ENCODE measurements around the gene CD7.
A peak's percentile ranks its signal among the peaks of the same experiment; 100 is the strongest.

The CD7 gene

DNA sequence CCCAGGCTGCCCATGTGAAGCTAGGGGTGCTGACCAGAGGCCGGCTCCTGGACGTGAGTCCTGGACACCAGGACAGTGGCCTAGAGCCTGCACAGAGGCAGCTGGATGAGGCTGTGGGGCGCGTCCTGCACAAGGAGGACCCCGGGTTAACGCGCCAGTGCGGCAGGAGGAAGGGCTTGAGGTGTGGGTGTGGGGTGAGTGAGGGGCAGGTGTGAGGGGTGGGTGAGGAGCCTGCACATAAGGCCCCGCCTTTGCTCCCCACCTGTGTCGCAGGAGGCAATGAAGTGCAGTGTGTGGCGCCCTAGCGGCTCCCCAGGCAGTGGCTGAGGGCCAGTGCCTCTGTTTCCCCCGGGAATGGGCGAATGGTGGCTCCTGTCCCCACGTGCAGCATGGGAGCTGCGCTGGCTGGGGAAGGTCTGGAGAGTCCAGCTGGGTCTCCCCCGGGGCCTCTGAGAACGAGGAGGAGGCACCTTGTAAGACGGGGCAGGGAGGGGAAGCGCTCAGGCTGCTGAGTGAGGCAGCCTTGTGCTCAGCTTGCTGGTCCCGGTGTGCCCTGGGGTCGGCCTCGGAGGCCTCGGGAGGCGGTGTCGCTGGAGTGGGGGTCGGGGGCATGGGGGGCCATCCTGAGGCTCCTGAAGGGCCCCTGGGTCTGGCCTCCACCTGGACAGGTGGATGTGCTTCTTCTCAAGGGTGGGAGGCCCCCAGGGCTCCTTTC lies 3.2 kb downstream of the CD7 start:
- no peak for DNase-seq

DNA sequence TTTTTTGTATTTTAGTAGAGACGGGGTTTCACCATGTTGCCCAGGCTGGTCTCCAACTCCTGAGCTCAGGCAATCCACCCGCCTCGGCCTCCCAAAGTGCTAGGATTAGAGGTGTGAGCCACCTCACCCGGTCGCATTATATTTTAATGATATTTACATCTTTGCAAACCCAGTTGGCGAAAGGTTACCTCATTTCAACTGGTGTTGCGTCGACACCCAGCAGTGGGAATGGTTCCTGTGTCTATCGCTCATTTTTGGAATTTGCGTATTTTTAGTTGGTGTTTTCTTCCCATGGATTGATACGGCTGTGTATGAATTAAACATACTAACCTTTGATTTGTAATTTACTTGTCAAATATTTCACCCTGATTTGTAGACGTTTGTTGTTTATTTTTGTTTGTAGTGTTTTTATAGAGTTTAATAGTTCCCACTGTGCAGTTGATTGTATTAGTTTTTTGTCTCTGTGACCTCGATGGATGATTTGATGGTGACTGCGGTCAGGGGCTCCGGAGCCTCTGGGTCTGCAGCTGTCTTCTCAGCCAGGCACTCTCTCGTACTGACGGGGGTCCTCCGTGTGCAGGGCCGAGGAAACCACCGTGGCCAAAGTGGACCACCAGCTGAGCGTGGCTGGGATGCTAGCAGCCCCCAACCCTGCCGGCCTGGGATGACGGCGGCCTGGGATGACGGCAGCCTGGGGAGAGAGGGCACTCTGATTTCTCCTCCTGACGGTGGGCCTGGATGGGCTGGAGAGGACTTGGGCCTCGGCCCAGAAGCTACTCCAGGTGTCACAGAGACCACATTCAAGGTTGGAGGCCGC lies 4.0 kb downstream of the CD7 start:
- no peak for DNase-seq

DNA sequence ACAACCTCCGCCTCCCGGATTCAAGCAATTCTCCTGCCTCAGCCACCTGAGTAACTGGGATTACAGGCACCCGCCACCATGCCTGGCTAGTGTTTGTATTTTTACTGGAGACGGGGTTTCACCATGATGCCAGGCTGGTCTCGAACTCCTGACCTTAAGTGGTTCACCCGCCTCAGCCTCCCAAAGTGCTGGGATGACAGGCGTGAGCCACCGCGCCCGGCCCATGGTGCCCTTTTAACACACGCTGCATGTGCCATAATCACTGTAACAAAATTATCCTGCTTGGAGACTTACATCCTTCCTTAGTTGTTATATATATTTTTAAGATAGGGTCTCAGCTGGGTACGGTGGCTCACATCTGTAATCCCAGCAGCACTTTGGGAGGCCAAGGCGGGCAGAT lies 5.4 kb downstream of the CD7 start:
- DNase-seq = no peak

DNA sequence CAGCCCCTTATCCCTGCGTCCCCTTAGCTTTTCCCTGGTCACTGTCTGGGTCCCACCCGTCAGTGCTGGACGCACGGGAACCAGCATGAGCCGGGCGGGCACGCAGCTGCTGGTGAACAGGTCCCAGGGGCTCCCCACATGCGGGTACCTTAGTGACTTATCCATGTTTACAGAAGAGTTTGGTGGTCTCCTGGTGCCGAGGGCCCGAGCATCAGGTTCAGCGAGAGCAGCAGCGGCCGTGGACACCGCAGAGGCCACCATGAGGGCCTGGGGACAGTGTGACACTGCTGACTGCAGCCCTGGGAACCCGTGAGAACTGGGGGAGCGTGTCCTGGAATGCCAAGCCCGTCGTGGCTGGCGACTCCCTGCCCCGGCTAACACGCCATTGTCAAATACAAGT lies 6.5 kb downstream of the CD7 start:
- DNase-seq = no peak

DNA sequence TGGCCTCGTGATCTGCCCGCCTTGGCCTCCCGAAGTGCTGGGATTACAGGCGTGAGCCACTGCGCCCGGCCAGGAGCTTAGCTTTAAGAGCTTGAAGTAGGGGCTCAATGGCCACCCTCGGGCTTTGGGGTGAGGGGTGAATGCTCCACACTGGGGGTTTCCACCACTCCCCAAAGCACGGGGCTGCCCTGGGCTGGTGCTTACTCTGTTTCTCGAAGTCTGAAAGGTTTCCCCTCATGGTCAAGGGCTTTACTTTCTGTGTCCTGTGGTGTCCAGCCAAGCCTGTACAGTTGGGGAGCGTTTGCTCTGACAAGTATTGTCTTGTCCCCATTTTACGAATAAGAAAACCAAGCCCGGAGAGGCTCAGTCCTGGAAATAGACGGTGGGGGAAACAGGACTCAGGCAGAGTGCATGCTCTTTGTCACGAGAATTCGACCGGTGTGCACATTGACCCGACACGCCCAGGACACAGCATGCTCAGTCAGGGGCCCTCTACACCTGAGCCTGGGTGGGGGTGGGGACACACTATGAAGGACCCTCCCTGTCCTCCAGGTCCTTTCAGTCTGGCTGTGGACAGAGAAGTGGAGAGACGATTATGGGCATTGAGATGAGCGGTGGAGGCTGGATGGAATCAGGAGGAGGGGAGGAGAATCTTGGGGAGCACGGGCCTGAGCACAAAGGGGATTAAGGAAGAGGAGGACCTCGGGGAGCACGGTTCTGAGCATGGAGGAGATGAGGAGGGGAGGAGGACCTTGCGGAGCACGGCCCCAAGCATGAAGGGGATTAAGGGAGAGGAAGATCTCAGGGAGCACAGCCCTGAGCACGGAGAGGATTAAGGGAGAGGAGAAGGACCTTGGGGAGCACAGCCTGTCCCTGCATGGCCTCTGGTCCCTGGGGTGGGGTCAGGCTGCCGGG lies 7.5 kb downstream of the CD7 start:
- DNase-seq = no peak

DNA sequence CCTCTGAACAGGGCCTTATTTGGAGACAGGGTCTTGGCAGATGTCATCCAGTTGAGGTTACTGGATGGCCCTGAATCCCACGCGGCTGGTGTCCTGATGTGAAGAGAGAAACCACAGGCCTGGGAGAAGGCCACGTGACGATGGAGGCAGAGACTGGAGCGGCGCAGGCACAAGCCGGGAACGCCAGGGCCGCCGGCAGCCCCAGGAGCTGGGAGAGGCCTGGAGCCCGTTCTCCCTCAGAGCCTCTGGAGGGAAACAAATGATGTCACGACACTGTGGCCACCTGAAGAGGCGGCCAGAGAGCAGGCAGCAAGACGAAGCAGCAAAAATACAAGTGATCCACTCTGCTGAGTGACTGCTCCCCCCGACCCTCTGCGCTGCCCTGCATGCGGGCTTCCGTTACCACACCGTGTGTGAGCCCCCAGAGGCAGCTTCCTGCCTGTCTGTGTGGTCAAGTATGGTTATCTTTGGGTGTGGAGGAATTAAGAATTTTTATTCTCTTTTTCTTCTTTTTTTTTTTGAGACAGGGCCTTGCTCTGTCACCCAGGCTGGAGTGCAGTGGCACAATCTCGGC lies 11.6 kb downstream of the CD7 start:
- DNase-seq = peak; percentile 33

DNA sequence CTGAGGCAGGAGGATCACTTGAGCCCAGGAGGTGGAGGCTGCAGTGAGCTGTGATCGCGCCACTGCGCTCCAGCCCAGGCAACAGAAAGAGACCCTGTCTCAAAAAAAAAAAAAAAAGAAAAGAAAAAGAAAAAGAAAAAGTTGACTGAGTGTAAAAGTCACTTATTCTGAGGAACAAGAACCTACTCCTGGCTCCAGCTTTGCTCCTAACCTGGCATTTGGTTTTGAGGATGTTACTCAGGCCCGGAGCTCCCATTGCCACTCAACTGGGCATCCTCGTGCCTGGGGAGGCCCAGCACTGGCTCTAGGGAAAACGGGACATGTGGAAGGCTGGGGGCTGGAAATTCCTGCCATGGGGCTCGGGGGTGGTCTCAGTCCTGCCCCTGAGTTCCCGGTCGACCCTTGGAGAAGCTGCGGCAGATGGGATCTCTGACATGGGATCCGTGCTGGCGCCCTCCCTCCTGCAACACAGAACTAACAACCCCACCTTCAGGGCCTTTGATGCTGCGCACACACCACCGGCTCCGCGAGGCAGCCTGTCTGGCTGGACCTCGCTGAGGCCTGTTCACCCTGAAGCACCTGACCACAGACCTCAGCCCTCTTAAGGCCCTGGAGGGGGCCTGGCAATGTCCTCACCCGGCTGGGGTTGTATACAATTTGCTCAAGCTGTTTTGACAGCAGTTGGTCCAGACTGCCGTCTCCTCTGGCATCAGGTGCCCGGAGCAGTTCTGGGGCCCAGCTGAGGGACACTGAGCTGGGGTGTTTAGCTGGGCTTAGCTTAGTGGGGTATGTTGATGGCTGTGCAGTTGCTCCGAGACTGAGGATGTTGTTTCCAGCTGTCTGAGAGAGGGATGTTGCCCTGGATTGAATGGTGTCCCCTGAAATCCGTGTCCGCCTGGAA lies 12.3 kb downstream of the CD7 start:
- DNase-seq = no peak

DNA sequence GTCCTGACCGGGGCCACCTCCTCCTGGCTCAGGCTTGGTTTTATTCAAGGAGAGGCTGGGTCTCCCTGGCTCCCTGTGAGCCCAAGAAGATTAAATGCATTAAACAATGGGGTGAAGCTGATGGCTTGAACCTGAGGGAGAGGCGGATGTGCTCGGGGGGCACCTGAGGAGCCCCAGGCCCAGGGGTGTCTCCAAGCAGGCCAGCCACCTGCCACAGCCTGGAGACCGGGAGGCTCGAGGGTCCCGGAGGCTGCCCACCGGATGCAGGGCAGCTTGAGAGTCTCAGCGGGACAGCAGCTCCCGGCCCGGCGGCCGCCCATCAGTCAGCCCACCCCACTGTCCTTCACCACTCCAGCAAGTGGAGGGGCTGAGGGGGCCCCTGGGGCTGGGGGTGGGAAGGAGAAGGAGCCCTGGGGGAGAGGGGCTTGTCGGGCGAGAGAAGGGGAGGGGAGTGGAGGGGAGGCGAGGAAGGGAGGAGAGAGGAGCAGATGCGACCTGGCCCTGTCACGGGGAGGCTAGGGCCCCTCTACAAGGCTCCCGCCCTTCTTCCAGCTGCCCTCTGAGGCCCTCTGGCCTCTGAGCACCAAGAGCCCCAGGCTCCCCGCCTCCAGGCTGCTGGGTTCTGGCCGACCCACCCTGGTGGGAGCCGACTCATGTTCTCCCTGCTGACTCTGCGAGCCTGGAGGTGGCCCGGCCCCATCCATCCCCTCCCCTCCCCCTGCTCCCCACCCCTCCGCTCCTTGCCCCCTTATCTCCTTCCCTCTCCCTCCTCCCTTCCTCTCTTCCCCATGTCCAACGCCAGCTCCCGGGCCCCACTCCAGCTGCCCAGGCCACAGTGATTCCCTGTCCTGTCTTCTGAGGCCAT lies 13.2 kb downstream of the CD7 start:
- DNase-seq = no peak

DNA sequence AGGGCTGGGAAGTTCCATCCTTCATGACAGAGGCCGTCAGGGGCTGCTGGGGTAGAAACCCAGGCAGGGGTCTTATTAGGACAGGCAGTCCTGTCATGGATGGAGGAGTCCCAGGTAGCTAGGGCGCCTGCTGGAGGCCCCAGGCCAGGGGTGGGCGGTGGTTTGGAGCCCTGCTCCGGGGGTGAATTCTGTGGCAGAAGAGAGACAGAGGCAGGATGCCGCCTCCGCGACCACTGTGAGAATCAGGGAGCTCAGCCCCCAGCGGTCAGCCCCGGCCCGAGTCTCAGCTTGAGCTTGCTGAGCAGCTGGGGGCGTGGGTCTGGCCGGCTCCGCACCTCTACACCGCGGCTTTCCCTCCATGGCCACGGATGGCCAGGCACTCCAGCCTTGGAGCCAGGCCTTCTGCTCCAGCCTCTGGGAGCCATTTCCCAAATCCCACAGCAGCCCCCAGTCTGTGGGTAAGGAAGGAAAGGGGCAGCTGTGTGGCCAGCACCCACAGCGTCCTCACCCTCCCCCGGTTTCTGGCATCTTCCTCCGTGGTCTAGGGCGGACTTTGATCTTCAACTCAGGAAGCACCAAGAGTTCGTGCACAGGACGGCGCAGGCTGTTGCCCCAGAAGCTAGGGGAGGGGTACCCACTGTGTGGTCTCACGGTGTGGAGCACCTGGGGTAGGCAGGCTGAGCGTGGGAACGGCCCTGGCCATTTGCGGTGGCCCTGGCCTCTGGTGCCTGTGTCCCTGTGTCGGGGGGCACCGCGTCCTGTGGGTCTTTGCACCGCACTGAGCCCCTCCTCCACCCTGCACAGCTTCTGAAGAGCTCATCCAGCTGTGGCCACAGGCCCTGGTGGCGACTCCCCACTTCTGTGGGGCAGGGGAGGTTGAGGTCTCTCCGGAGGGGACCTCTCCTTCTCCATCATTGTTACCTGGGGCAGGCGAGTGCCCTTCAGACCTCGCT lies 14.1 kb downstream of the CD7 start:
- DNase-seq = no peak

DNA sequence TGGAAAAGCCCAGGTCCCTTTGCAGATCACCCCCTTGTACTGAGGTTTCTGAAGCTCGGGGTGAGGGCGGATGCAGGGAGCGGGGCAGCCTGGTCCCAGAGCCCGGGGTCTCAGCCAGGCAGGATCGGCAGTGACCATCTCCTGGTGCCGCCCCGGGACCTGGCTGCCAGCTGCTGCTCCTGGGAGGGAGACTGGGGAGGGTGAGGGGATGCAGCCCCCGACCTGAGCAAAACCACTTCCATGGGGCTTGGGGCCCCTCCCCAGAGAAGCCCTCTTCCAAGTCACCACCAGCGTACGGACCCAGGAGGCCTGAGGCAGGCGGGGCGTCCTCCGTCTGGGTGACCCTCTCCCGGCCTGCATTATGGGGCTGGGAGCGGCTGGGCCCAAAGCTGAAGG lies 14.8 kb downstream of the CD7 start:
- no peak for DNase-seq

DNA sequence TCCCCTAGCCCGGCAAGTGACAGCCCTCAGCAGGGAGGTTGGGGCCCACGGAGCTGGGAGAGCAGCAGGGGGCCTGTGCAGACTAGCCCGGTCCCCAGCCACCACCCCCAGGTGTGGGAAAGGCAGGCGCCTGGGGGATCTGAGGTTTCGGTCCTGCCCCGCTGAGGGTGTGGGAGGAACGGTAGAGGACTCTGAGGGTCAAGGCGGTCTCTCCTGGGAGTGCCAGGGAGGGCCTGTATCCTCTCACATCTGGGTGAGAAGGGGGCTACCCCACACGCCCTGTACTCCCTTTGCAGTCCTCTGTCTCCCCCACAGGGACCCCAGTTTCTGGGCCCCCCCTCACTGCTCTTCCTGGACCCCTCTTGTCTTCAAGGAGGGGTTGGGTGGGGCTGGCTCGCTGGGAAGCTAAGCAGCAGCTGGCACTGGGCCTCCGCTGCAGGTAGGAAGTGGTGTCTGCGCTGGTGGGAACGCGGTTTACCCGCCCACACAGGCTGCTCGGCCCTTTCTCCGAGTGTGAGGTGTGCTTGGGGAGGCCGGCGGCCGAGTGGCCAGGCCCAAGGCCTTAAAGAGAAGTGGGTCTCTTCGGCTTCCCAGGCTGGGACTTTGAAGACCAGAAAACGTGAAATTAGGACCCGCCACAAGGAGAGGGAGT lies 15.4 kb downstream of the CD7 start:
- no peak for DNase-seq

DNA sequence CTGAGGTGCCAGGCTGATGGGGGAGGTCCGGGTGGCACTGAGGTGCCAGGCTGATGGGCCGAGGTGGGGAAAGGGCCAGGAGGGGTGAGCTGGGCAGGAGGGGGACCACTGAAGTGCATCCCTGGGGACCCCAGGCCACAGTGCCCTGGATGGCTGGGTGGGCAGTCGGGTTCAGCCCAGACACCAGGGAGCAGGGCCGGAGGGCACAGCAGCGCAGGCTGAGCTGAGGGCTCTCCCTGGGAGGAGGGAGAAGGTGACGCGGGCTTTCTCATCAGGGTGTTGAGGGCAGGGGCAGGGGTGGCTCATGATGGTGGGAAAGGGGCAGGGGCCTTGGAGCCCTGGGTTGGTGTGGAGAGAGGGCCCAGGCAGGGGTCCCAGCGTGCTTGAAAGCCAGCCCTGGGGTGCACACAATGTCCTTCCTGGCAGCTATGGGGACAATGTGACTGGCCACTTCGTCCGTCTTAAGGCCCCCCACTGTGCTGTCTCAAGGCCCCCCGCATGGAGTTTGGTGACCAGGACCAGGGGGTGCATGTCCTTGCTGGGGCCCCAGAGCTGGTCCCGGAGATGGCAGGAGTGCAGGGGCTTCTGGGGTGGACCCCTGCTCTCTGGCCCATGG lies 16.0 kb downstream of the CD7 start:
- no peak for DNase-seq

DNA sequence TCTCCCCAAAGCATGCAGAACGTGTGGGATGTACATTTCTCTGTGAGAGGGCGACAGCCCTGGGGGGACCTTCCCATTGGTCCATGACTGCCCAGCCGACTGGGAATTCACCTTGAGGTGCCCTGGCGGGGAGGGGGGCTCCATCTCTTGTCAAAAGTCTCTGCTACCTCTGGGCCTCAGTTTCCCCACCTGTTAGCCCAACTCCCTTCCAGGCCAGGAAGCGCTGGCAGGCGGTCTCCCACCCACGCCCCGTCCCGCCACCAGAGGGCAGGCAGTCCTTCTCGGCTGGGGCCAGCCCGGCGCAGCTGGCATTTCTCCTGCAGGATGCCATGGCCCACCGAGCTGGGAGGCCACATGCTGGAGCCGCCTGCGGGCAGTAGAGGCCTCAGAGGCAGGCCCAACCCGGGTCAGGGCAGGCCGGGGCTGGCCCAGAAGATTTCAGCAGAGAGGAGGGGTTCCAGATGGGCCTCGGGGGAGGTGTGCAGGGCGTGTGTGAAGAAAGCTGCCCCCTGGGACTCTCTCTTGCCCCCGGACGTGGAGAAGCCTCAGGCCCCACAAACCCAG lies 16.6 kb downstream of the CD7 start:
- peak; percentile 63 for DNase-seq

DNA sequence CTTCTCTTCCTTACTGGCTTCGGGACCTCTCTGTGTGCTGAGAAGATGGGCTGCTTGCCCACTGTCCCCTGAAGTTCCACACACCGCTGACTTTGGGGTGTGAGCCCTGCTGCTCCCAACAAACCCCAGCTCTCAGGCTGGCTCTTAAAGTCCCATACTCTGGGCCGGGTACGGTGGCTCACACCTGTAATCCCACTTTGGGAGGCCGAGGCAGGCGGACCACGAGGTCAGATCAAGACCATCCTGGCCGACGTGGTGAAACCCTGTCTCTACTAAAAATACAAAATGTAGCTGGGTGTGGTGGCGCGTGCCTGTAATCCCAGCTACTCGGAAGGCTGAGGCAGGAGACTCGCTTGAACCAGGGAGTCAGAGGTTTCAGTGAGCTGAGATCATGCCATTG lies 17.2 kb downstream of the CD7 start:
- DNase-seq = no peak

DNA sequence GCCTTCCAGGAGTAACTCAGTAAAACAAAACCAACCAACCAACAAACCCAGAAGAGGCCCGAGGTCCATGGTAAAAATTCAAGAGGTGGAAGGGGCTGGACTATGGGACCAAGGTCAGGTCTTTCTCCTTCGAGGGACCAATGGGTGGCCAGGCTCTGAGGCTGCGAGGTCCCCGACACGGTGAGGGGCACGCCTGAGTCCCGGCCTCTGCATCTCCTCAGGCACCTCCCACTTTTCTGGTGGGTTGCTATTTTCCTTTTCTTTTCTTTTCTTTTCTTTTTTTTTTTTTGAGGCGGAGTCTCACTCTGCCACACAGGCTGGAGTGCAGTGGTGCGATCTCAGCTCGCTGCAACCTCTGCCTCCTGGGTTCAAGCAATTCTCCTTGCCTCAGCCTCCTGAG lies 18.0 kb downstream of the CD7 start:
- DNase-seq = no peak

DNA sequence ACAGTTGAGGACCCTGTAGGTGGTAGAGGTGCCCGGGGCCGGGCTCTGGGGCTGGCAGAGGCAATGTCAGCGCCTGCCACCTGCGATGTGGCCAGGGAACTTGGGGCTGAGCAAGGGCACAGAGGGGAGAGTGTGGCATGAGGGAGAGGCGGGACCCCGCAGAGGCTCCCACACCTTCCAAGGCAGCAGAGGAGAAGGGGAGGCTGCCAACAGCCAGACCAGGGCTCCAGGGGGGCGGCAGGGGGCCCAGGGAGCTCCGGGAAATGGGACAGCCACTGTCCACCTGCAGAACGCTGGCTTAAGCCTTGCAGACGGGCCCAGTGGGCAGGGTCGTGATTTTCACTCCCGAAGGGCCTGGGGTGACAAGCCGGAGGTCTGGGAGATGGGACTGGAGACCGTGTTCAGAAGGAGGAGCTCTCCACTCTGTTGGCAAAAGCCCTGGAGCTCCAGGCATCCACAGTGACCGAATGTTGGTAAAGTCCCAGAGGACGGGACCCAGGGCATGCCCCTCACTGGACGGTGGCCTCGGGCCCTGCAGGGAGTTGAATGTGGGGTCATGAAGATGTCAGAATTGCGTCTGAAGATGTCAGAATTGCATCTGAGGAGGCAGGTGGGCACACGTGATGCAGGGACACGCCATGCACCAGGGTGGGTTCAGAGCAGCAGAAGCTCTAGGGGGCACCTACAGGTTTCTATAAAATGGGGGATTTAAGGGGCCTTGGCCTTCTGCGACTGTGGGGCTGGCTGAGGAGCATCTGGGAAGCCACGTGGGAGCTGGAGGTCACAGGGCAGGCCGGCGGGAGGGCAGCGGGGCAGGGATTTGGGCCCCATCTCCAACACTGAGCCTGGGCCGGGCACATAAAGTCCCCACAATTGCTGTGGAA lies 18.6 kb downstream of the CD7 start:
- DNase-seq = no peak

Measured in fibroblast of skin of scalp (primary cell).